HepG2 (cell line): ENCODE data around the gene KLK10. TPM values are rescaled to one million over a fixed set of nuclear protein-coding genes. Genes with fewer than 3 reads are reported as not detected.

Source experiments
- ATAC-seq: fragments of 200-7000 bp; cut with Tn5 transposase; 3 replicates; pipeline ENCODE4 v1.9.1; 2020; ENCODE audit warnings: mild to moderate bottlenecking, moderate library complexity
- BruUV-seq: library from RNA; stranded (reverse); fragments of 400-500 nt; replicated peaks from 2 replicates; lab custom pipeline; 2021; lab: Mats Ljungman, UMichigan
- CTCF ChIA-PET: fragments of 300-600 bp; formaldehyde crosslinking; extraction: SDS; loops from one replicate; lab custom pipeline; 2021; ENCODE audit warnings: low total read pairs, inconsistent platforms, low intra/inter-chr PET ratio; lab: Yijun Ruan, JAX
- POLR2A ChIA-PET: fragments of 350-600 bp; sonication (Branson Sonifier 250); formaldehyde crosslinking; loops from one replicate; lab custom pipeline; 2020; ENCODE audit warnings: antibody characterized with exemption, inconsistent platforms; lab: Yijun Ruan, JAX
- DNase-seq: peaks from one replicate; pipeline ENCODE4 v3.0.0-alpha.2; 2015; ENCODE audit warnings: low spot score
- FAIRE-seq: peaks from 3 replicates; lab custom pipeline; 2011; peaks lifted over from hg19 to GRCh38; lab: Jason Lieb, UNC
- H2AFZ ChIP-seq: one replicate; pipeline ENCODE4 v1.6.1; 2011; ENCODE audit warnings: low read length, inconsistent platforms
- H3K27ac ChIP-seq: fragments of 300-600 bp; 3 replicates; pipeline ENCODE4 v1.8.0; 2011; ENCODE audit warnings: mixed run types, mild to moderate bottlenecking, mixed read lengths, low read length, inconsistent platforms; ENCODE audit not compliant: insufficient read depth; ENCODE audit errors: extremely low read length
- H3K27me3 ChIP-seq, 2 experiments: fragments of 200-600 bp in 1 of 2; 2 replicates in 1 of 2; 3 replicates in 1 of 2; pipeline versions ENCODE4 v1.6.0 to v1.8.0; 2011; ENCODE audit warnings: low read length in 2 of 2, mild to moderate bottlenecking in 2 of 2, moderate library complexity in 2 of 2, inconsistent platforms in 1 of 2; ENCODE audit not compliant: insufficient read depth in 2 of 2, control insufficient read depth in 1 of 2
- H3K36me3 ChIP-seq, 2 experiments: fragments of 200-600 bp in 1 of 2; replicated peaks in 1 of 2; 2 replicates in 1 of 2; 3 replicates in 1 of 2; pipeline versions ENCODE4 v1.5.1 to v1.8.0; 2011; ENCODE audit warnings: low read length in 2 of 2, inconsistent platforms in 1 of 2; ENCODE audit not compliant: insufficient read depth in 2 of 2, control insufficient read depth in 1 of 2
- H3K4me1 ChIP-seq: 2 replicates; pipeline ENCODE4 v1.5.1; 2012; ENCODE audit warnings: low read length, inconsistent platforms; ENCODE audit not compliant: insufficient read depth
- H3K4me2 ChIP-seq: 2 replicates; pipeline ENCODE4 v1.6.0; 2011; ENCODE audit warnings: low read depth, low read length, inconsistent platforms
- H3K4me3 ChIP-seq, 3 experiments: fragments of 200-600 bp in 1 of 3; sonication (generic), shearing (Covaris generic) in 1 of 3; replicated peaks in 1 of 3; 2 replicates each; pipeline ENCODE4 v1.5.1; 2011 to 2016; ENCODE audit warnings: low read length in 3 of 3, inconsistent platforms in 2 of 3, low read depth in 2 of 3, mild to moderate bottlenecking in 2 of 3, control low read depth in 1 of 3, mixed read lengths in 1 of 3; ENCODE audit not compliant: insufficient read depth in 1 of 3
- H3K79me2 ChIP-seq: one replicate; pipeline ENCODE4 v1.6.1; 2011; ENCODE audit warnings: low read length, inconsistent platforms; ENCODE audit not compliant: insufficient read depth
- H3K9ac ChIP-seq: 2 replicates; pipeline ENCODE4 v1.6.0; 2011; ENCODE audit warnings: mild to moderate bottlenecking, low read depth, low read length, inconsistent platforms; ENCODE audit not compliant: insufficient read depth
- H3K9me3 ChIP-seq: 2 replicates; pipeline ENCODE4 v1.5.1; 2012; ENCODE audit warnings: mild to moderate bottlenecking, low read length
- H4K20me1 ChIP-seq: 2 replicates; pipeline ENCODE4 v1.6.0; 2011; ENCODE audit warnings: inconsistent platforms, mild to moderate bottlenecking, low read length, moderate library complexity; ENCODE audit not compliant: insufficient read depth
- AGO1 ChIP-seq: fragments of 200-400 bp; formaldehyde crosslinking; IDR thresholded peaks from 2 replicates; pipeline ENCODE4 v1.6.1; 2017; ENCODE audit warnings: mild to moderate bottlenecking, low read depth, low read length, moderate library complexity; ENCODE audit not compliant: poor library complexity, severe bottlenecking
- AKAP8 ChIP-seq: sonication (generic); formaldehyde crosslinking; IDR thresholded peaks from 2 replicates; pipeline ENCODE4 v1.5.1; 2020; ENCODE audit warnings: mild to moderate bottlenecking, missing genetic modification reagents
- CBX1 ChIP-seq: IDR thresholded peaks from one replicate; pipeline ENCODE4 v1.6.1; 2016; ENCODE audit warnings: antibody characterized with exemption, low read depth
- CCDC6 ChIP-seq: sonication (generic); formaldehyde crosslinking; IDR thresholded peaks from 2 replicates; pipeline ENCODE4 v1.8.1; 2022; ENCODE audit warnings: mild to moderate bottlenecking, missing genetic modification reagents, moderate library complexity
- DPF2 ChIP-seq: sonication (generic); formaldehyde crosslinking; IDR thresholded peaks from 2 replicates; pipeline ENCODE4 v1.4.0; 2020; ENCODE audit warnings: mild to moderate bottlenecking, low read depth, missing genetic modification reagents, borderline replicate concordance
- FLYWCH1 ChIP-seq: sonication (generic); formaldehyde crosslinking; IDR thresholded peaks from 2 replicates; pipeline ENCODE4 v1.8.1; 2023; ENCODE audit warnings: mild to moderate bottlenecking, missing genetic modification reagents
- HCFC1 ChIP-seq: fragments of 150-350 bp; IDR thresholded peaks from 2 replicates; pipeline ENCODE4 v1.6.1; 2014; ENCODE audit warnings: low read depth, low read length
- IKZF1 ChIP-seq: fragments of 450-650 bp; IDR thresholded peaks from 2 replicates; pipeline ENCODE4 v1.7.1; 2016
- SALL1 ChIP-seq: sonication (generic); formaldehyde crosslinking; IDR thresholded peaks from 2 replicates; pipeline ENCODE4 v1.8.0; 2022; ENCODE audit warnings: mild to moderate bottlenecking, missing genetic modification reagents
- SSRP1 ChIP-seq: IDR thresholded peaks from 2 replicates; pipeline ENCODE4 v1.6.1; 2016; ENCODE audit warnings: control low read depth
- TEAD2 ChIP-seq: sonication (generic); formaldehyde crosslinking; IDR thresholded peaks from 2 replicates; pipeline ENCODE4 v1.9.0; 2021; ENCODE audit warnings: missing genetic modification reagents
- ZNF160 ChIP-seq: sonication (generic); formaldehyde crosslinking; IDR thresholded peaks from 2 replicates; pipeline ENCODE4 v1.8.0; 2022; ENCODE audit warnings: mild to moderate bottlenecking, inconsistent platforms, missing genetic modification reagents
- ZNF614 ChIP-seq: IDR thresholded peaks from 2 replicates; pipeline ENCODE4 v1.6.1; 2018; ENCODE audit warnings: missing biosample characterization, missing genetic modification reagents, inconsistent platforms, borderline replicate concordance
- ZNF780A ChIP-seq: sonication (generic); formaldehyde crosslinking; IDR thresholded peaks from 2 replicates; pipeline ENCODE4 v1.8.0; 2022; ENCODE audit warnings: mild to moderate bottlenecking, missing genetic modification reagents, moderate library complexity
- ZNF878 ChIP-seq: sonication (generic); formaldehyde crosslinking; IDR thresholded peaks from 2 replicates; pipeline ENCODE4 v1.8.1; 2023; ENCODE audit warnings: mild to moderate bottlenecking, missing genetic modification reagents, moderate library complexity
- WGBS: methylation state at CpG from one replicate; pipeline ENCODE4 v1.1.6; 2017; ENCODE audit warnings: low lambda C conversion rate; 5-methylcytosine and 5-hydroxymethylcytosine counted together
- in situ Hi-C: cut with HindIII; loops from 2 replicates; pipeline ENCODE4 v1.10.0; 2017; ENCODE audit warnings: low pct_unique_long_range_greater_than_20kb; ENCODE audit not compliant: extremely low pct_ligation_motif_present
- intact Hi-C: fragments of 100-400 bp; cut with micrococcal nuclease; formaldehyde crosslinking; loops from one replicate; pipeline ENCODE4 v1.10.0; 2022; ENCODE audit not compliant: unreplicated experiment
- polyA plus RNA-seq, 8 experiments: library from polyadenylated mRNA; depleted of rRNA in 3 of 8; stranded (reverse) in 7 of 8; unstranded in 1 of 8; fragments of >200 nt; fragmentation: Illumina TruSeq in 4 of 8; extraction: Trizol in 4 of 8; gene quantifications; 2 replicates each; pipeline versions ENCODE4 v1.2.1 to v1.2.3, GENCODE V29; 2011 to 2016; ENCODE audit warnings: low read depth in 4 of 8, missing spikeins in 1 of 8, mixed read lengths in 1 of 8; ENCODE audit not compliant: insufficient read depth in 1 of 8
- total RNA-seq, 5 experiments: library from RNA; depleted of rRNA; stranded (reverse); fragments of >200 nt; fragmentation: Illumina TruSeq; extraction: Trizol; gene quantifications; 2 replicates each; pipeline ENCODE4 v1.2.3, GENCODE V29; 2016; ENCODE audit warnings: low read depth in 1 of 5
- TF ChIP-seq, protein P1 (sequence below): sonication (generic); formaldehyde crosslinking; IDR thresholded peaks from 2 replicates; pipeline ENCODE4 v1.4.0; 2020; ENCODE audit warnings: missing genetic modification reagents
- TF ChIP-seq, protein P2 (sequence below): sonication (generic); formaldehyde crosslinking; IDR thresholded peaks from 2 replicates; pipeline ENCODE4 v1.5.0; 2020; ENCODE audit warnings: missing genetic modification reagents
- TF ChIP-seq, protein P3 (sequence below): sonication (generic); formaldehyde crosslinking; IDR thresholded peaks from 2 replicates; pipeline ENCODE4 v1.4.0; 2020; ENCODE audit warnings: low read depth, mild to moderate bottlenecking, missing genetic modification reagents

Gene KLK10
- total and polyA plus RNA-seq, 2 of the 13 experiments (the other 11 are each of a cell fraction or from before 2014, with no cell fraction given), result not detected

DNA sequence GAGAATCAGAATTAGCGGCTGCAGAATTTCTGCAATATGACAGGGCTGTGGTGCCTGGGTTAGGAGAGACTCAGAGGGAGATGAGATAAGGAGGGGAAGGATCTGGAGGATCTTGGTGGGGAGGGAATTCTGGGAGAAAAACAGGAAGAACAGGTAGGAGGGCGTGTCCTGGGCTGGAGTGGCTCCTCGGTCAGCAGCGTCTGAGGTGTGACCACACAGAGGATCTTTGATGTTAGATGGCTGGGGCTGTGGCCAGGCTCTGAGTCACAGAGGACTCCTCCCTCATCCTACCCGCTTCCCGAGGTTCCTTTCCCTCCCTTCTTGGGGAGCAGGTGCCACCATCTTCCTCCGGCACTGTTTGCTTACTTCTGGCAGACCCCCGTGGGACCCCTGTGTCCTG is 43.7 kb downstream of the KLK10 start:
- in situ Hi-C loops, result no loop called here
- Histone ChIP-seq H3K79me2 (no peaks in the 10 kb centered on the region), H4K20me1 (no peaks in the 10 kb centered on the region), H3K36me3 (no peaks in the 10 kb centered on the region), H3K27ac (no peak overlapping the region), H3K27me3 (peaks cover 0 to 5% of the 10 kb centered on the region in 2 experiments; a peak in 1 of 5 replicates), H3K9ac (no peak overlapping the region), H3K4me1 (no peaks in the 10 kb centered on the region), H3K4me3 (no peak overlapping the region), H3K4me2 (no peak overlapping the region), H2AFZ (no peak overlapping the region), H3K9me3 (no peaks in the 10 kb centered on the region)
- no peak for DNase-seq
- BruUV-seq, result no TSS peak
- intact Hi-C loops, result no loop called here
- TF ChIP-seq AKAP8 (CRISPR knock-in tag), result no peak
- TF ChIP-seq FLYWCH1, result no peak
- TF ChIP-seq TEAD2 (CRISPR knock-in tag), result no peak
- no peak for TF ChIP-seq SSRP1 (CRISPR knock-in tag)
- TF ChIP-seq, protein P1, sequence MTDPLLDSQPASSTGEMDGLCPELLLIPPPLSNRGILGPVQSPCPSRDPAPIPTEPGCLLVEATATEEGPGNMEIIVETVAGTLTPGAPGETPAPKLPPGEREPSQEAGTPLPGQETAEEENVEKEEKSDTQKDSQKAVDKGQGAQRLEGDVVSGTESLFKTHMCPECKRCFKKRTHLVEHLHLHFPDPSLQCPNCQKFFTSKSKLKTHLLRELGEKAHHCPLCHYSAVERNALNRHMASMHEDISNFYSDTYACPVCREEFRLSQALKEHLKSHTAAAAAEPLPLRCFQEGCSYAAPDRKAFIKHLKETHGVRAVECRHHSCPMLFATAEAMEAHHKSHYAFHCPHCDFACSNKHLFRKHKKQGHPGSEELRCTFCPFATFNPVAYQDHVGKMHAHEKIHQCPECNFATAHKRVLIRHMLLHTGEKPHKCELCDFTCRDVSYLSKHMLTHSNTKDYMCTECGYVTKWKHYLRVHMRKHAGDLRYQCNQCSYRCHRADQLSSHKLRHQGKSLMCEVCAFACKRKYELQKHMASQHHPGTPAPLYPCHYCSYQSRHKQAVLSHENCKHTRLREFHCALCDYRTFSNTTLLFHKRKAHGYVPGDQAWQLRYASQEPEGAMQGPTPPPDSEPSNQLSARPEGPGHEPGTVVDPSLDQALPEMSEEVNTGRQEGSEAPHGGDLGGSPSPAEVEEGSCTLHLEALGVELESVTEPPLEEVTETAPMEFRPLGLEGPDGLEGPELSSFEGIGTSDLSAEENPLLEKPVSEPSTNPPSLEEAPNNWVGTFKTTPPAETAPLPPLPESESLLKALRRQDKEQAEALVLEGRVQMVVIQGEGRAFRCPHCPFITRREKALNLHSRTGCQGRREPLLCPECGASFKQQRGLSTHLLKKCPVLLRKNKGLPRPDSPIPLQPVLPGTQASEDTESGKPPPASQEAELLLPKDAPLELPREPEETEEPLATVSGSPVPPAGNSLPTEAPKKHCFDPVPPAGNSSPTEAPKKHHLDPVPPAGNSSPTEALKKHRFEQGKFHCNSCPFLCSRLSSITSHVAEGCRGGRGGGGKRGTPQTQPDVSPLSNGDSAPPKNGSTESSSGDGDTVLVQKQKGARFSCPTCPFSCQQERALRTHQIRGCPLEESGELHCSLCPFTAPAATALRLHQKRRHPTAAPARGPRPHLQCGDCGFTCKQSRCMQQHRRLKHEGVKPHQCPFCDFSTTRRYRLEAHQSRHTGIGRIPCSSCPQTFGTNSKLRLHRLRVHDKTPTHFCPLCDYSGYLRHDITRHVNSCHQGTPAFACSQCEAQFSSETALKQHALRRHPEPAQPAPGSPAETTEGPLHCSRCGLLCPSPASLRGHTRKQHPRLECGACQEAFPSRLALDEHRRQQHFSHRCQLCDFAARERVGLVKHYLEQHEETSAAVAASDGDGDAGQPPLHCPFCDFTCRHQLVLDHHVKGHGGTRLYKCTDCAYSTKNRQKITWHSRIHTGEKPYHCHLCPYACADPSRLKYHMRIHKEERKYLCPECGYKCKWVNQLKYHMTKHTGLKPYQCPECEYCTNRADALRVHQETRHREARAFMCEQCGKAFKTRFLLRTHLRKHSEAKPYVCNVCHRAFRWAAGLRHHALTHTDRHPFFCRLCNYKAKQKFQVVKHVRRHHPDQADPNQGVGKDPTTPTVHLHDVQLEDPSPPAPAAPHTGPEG, result no peak
- no peak for TF ChIP-seq ZNF160
- no peak for TF ChIP-seq ZNF614
- TF ChIP-seq IKZF1, result no peak
- TF ChIP-seq, protein P2, sequence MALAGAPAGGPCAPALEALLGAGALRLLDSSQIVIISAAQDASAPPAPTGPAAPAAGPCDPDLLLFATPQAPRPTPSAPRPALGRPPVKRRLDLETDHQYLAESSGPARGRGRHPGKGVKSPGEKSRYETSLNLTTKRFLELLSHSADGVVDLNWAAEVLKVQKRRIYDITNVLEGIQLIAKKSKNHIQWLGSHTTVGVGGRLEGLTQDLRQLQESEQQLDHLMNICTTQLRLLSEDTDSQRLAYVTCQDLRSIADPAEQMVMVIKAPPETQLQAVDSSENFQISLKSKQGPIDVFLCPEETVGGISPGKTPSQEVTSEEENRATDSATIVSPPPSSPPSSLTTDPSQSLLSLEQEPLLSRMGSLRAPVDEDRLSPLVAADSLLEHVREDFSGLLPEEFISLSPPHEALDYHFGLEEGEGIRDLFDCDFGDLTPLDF (CRISPR knock-in tag), result no peak
- no peak for TF ChIP-seq HCFC1
- no peak for TF ChIP-seq CCDC6 (CRISPR knock-in tag)
- TF ChIP-seq, protein P3, sequence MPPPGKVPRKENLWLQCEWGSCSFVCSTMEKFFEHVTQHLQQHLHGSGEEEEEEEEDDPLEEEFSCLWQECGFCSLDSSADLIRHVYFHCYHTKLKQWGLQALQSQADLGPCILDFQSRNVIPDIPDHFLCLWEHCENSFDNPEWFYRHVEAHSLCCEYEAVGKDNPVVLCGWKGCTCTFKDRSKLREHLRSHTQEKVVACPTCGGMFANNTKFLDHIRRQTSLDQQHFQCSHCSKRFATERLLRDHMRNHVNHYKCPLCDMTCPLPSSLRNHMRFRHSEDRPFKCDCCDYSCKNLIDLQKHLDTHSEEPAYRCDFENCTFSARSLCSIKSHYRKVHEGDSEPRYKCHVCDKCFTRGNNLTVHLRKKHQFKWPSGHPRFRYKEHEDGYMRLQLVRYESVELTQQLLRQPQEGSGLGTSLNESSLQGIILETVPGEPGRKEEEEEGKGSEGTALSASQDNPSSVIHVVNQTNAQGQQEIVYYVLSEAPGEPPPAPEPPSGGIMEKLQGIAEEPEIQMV (CRISPR knock-in tag), result no peak
- TF ChIP-seq CBX1, result no peak
- TF ChIP-seq DPF2 (CRISPR knock-in tag), result no peak
- no peak for TF ChIP-seq SALL1
- TF ChIP-seq ZNF780A (CRISPR knock-in tag), result no peak
- TF ChIP-seq AGO1, result no peak
- TF ChIP-seq ZNF878 (CRISPR knock-in tag), result no peak
- no peak for FAIRE-seq
- ChIA-PET POLR2A (no interaction called here), CTCF (no interaction called here)
- no peak for ATAC-seq
- 16% methylated on average over 8 of the region's 8 CpGs for WGBS
